DND-41 (cell line): ENCODE results near the gene TCEA2.

Source experiments
- ATAC-seq: fragments of 200-7000 bp; cut with Tn5 transposase; 3 replicates; pipeline ENCODE4 v1.9.1; 2021; ENCODE audit warnings: low read depth; ENCODE audit not compliant: insufficient read depth
- DNase-seq: peaks from one replicate; pipeline ENCODE4 v3.0.0-alpha.2; 2020
- H2AFZ ChIP-seq: 2 replicates; pipeline ENCODE4 v1.6.0; 2012; ENCODE audit warnings: low read depth, low read length
- H3K27ac ChIP-seq: 2 replicates; pipeline ENCODE4 v1.5.1; 2012; ENCODE audit warnings: low read length, inconsistent platforms
- H3K27me3 ChIP-seq: fragments of 200-600 bp; sonication (generic); 2 replicates; pipeline ENCODE4 v1.6.0; 2012; ENCODE audit warnings: low read length, mild to moderate bottlenecking, inconsistent platforms; ENCODE audit not compliant: insufficient read depth, poor library complexity
- H3K36me3 ChIP-seq: 2 replicates; pipeline ENCODE4 v1.5.1; 2012; ENCODE audit warnings: low read length, inconsistent platforms; ENCODE audit not compliant: insufficient read depth
- H3K4me1 ChIP-seq: 2 replicates; pipeline ENCODE4 v1.5.1; 2012; ENCODE audit warnings: mild to moderate bottlenecking, low read length; ENCODE audit not compliant: insufficient read depth
- H3K4me2 ChIP-seq: 2 replicates; pipeline ENCODE4 v1.6.0; 2012; ENCODE audit warnings: mild to moderate bottlenecking, moderate library complexity, low read length, inconsistent platforms; ENCODE audit not compliant: insufficient read depth
- H3K4me3 ChIP-seq, 2 experiments: fragments of 200-600 bp in 1 of 2; shearing (Covaris generic) in 1 of 2; 2 replicates each; pipeline ENCODE4 v1.5.1; 2012 to 2016; ENCODE audit warnings: inconsistent platforms in 2 of 2, low read length in 2 of 2, mild to moderate bottlenecking in 2 of 2, low read depth in 1 of 2, moderate library complexity in 1 of 2
- H3K79me2 ChIP-seq: 2 replicates; pipeline ENCODE4 v1.6.0; 2012; ENCODE audit warnings: low read length, inconsistent platforms; ENCODE audit not compliant: insufficient read depth
- H3K9ac ChIP-seq: 2 replicates; pipeline ENCODE4 v1.6.0; 2012; ENCODE audit warnings: low read depth, mild to moderate bottlenecking, inconsistent platforms, low read length, moderate library complexity
- H3K9me3 ChIP-seq: 2 replicates; pipeline ENCODE4 v1.5.1; 2012; ENCODE audit warnings: low read length, moderate library complexity, mild to moderate bottlenecking, inconsistent platforms; ENCODE audit not compliant: insufficient read depth, severe bottlenecking
- H4K20me1 ChIP-seq: 2 replicates; pipeline ENCODE4 v1.6.0; 2012; ENCODE audit warnings: low read length; ENCODE audit not compliant: insufficient read depth
- EZH2 ChIP-seq: IDR thresholded peaks from 3 replicates; pipeline ENCODE4 v1.6.1; 2012; ENCODE audit warnings: borderline replicate concordance, low read depth, mild to moderate bottlenecking, moderate library complexity, low read length, inconsistent platforms; ENCODE audit not compliant: severe bottlenecking
- TF ChIP-seq, protein P1 (sequence below): IDR thresholded peaks from 2 replicates; pipeline ENCODE4 v1.5.1; 2012; ENCODE audit warnings: borderline replicate concordance, low read length, moderate library complexity, mild to moderate bottlenecking; ENCODE audit not compliant: poor library complexity, severe bottlenecking; ENCODE audit errors: extremely low read depth

Gene TCEA2

GRCh38 chr20:64065062-64065973 lies 2.3 kb downstream of the TCEA2 start:
- H3K4me1 ChIP-seq: peaks cover 34% of the 10 kb centered on the region
- no peak overlapping the region for H2AFZ ChIP-seq
- H3K27ac ChIP-seq: no peak overlapping the region
- DNase-seq (no peak), ATAC-seq (no peak)
- no peak overlapping the region for H3K4me3 ChIP-seq
- no peaks in the 10 kb centered on the region for H3K27me3 ChIP-seq
- H3K79me2 ChIP-seq: peaks cover 5% of the 10 kb centered on the region; the same call in 1 of the 2 replicates
- H4K20me1 ChIP-seq: peaks cover 23% of the 10 kb centered on the region
- no peaks in the 10 kb centered on the region for H3K36me3 ChIP-seq
- H3K4me2 ChIP-seq: no peak overlapping the region
- no peak overlapping the region for H3K9ac ChIP-seq
- TF ChIP-seq, protein P1, sequence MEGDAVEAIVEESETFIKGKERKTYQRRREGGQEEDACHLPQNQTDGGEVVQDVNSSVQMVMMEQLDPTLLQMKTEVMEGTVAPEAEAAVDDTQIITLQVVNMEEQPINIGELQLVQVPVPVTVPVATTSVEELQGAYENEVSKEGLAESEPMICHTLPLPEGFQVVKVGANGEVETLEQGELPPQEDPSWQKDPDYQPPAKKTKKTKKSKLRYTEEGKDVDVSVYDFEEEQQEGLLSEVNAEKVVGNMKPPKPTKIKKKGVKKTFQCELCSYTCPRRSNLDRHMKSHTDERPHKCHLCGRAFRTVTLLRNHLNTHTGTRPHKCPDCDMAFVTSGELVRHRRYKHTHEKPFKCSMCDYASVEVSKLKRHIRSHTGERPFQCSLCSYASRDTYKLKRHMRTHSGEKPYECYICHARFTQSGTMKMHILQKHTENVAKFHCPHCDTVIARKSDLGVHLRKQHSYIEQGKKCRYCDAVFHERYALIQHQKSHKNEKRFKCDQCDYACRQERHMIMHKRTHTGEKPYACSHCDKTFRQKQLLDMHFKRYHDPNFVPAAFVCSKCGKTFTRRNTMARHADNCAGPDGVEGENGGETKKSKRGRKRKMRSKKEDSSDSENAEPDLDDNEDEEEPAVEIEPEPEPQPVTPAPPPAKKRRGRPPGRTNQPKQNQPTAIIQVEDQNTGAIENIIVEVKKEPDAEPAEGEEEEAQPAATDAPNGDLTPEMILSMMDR: no peak
- TF ChIP-seq EZH2: no peak
- no peaks in the 10 kb centered on the region for H3K9me3 ChIP-seq

GRCh38 chr20:64065974-64066343 lies 3.0 kb downstream of the TCEA2 start:
- H3K27me3 ChIP-seq: no peaks in the 10 kb centered on the region
- peaks cover 34% of the 10 kb centered on the region for H3K4me1 ChIP-seq
- no peak for TF ChIP-seq EZH2
- TF ChIP-seq, protein P1: no peak
- no peak overlapping the region for H3K4me3 ChIP-seq
- H3K9me3 ChIP-seq: no peaks in the 10 kb centered on the region
- no peak for DNase-seq
- H3K27ac ChIP-seq: no peak overlapping the region
- H2AFZ ChIP-seq: no peak overlapping the region
- H3K36me3 ChIP-seq: no peaks in the 10 kb centered on the region
- H3K79me2 ChIP-seq: peaks cover 5% of the 10 kb centered on the region; the same call in 1 of the 2 replicates
- no peak for ATAC-seq
- no peak overlapping the region for H3K9ac ChIP-seq
- H3K4me2 ChIP-seq: no peak overlapping the region
- peaks cover 23% of the 10 kb centered on the region for H4K20me1 ChIP-seq

GRCh38 chr20:64067005-64067632 lies 4.1 kb downstream of the TCEA2 start:
- no peaks in the 10 kb centered on the region for H3K27me3 ChIP-seq
- H3K4me3 ChIP-seq: no peak overlapping the region
- H3K9ac ChIP-seq: no peak overlapping the region
- peaks cover 5% of the 10 kb centered on the region; the same call in 1 of the 2 replicates for H3K79me2 ChIP-seq
- no peaks in the 10 kb centered on the region for H3K9me3 ChIP-seq
- no peak overlapping the region for H3K4me2 ChIP-seq
- H4K20me1 ChIP-seq: peaks cover 27% of the 10 kb centered on the region
- H2AFZ ChIP-seq: no peak overlapping the region
- peaks cover 31% of the 10 kb centered on the region for H3K4me1 ChIP-seq
- DNase-seq (no peak), ATAC-seq (no peak)
- H3K27ac ChIP-seq: no peak overlapping the region
- no peak for TF ChIP-seq EZH2
- TF ChIP-seq, protein P1: no peak
- H3K36me3 ChIP-seq: peaks cover under 1% of the 10 kb centered on the region; the same call in 1 of the 2 replicates
